GM18858 (cell line): ENCODE data around the gene PLA2G6.
"Not testable (repeated sequence)": the region's sequence is repeated elsewhere in the genome, so short reads cannot be mapped to it uniquely, and the experiment has no call there.

ENCODE experiments used
- ATAC-seq: cut with Tn5 transposase; IDR thresholded peaks from one replicate; pipeline ENCODE4 v1.9.1; 2021; ENCODE audit not compliant: unreplicated experiment

PLA2G6 gene

GRCh38 chr22:38086942-38087341 lies 94.7 kb downstream of the PLA2G6 start:
- ATAC-seq = no peak

GRCh38 chr22:38086001-38086845 lies 95.4 kb downstream of the PLA2G6 start:
- no peak for ATAC-seq

- no peak for ATAC-seq
These were observed 96.1 kb downstream of the PLA2G6 start for GRCh38 chr22:38085501-38085900.

GRCh38 chr22:38085056-38085455 lies 96.6 kb downstream of the PLA2G6 start:
- no peak for ATAC-seq

- ATAC-seq = no peak
These were observed 97.5 kb downstream of the PLA2G6 start, which contains the start of gene SLC16A8 for GRCh38 chr22:38083931-38084631. SLC16A8 (minus strand) TSS chr22:38084184; CDS start chr22:38082873, 1,311 bp downstream.

GRCh38 chr22:38082986-38083710 lies 98.5 kb downstream of the PLA2G6 start:
- no peak for ATAC-seq

GRCh38 chr22:38081941-38082828 lies 99.4 kb downstream of the PLA2G6 start:
- no peak for ATAC-seq

- ATAC-seq = no peak
These were observed 100.0 kb downstream of the PLA2G6 start for GRCh38 chr22:38081636-38081940.

GRCh38 chr22:38080850-38081635 lies 100.6 kb downstream of the PLA2G6 start:
- ATAC-seq = no peak

- ATAC-seq = no peak
These were observed 101.2 kb downstream of the PLA2G6 start for GRCh38 chr22:38080474-38080849.

GRCh38 chr22:38079804-38080203 lies 101.8 kb downstream of the PLA2G6 start:
- no peak for ATAC-seq

- not testable (repeated sequence) for ATAC-seq
These were observed 102.4 kb downstream of the PLA2G6 start for GRCh38 chr22:38079208-38079607.

- no peak for ATAC-seq
These were observed 103.4 kb downstream of the PLA2G6 start for GRCh38 chr22:38078046-38078840.

- no peak for ATAC-seq
These were observed 104.0 kb downstream of the PLA2G6 start for GRCh38 chr22:38077595-38077994.

- no peak for ATAC-seq
These were observed 104.5 kb downstream of the PLA2G6 start for GRCh38 chr22:38077096-38077495.

- ATAC-seq = no peak
These were observed 105.7 kb downstream of the PLA2G6 start for GRCh38 chr22:38075961-38076360.

GRCh38 chr22:38075105-38075825 lies 106.4 kb downstream of the PLA2G6 start:
- ATAC-seq = no peak
